Cardiac muscle cell (in vitro differentiated cells and primary cell): Measurements from ENCODE around the gene ADRM1. TPM values are rescaled to one million over a fixed set of nuclear protein-coding genes. Genes with fewer than 3 reads are reported as not detected.

Source experiments
- DNase-seq, 2 donors: peaks; one replicate each; pipeline versions ENCODE4 v3.0.0 to v3.0.0-alpha.2; 2010 to 2017; ENCODE audit warnings: low read depth in 1 of 2, low spot score in 1 of 2
- H3K27ac ChIP-seq: fragments of 200-600 bp; sonication (generic); 2 replicates; pipeline ENCODE4 v1.5.1; 2016
- H3K27me3 ChIP-seq: fragments of 200-600 bp; sonication (generic); 2 replicates; pipeline ENCODE4 v1.6.0; 2016; ENCODE audit warnings: control low read depth
- H3K36me3 ChIP-seq: fragments of 200-600 bp; sonication (generic); 2 replicates; pipeline ENCODE4 v1.5.1; 2016; ENCODE audit warnings: control low read depth
- H3K4me1 ChIP-seq: fragments of 200-600 bp; sonication (generic); 2 replicates; pipeline ENCODE4 v1.8.1; 2017; ENCODE audit warnings: low read depth, mild to moderate bottlenecking, mixed run types
- H3K4me3 ChIP-seq: fragments of 200-600 bp; sonication (generic); 2 replicates; pipeline ENCODE4 v1.5.1; 2016; ENCODE audit warnings: mild to moderate bottlenecking
- H3K9me3 ChIP-seq: fragments of 200-600 bp; sonication (generic); 2 replicates; pipeline ENCODE4 v1.5.1; 2017; ENCODE audit warnings: low read depth, mild to moderate bottlenecking, control low read depth
- CTCF ChIP-seq: IDR thresholded peaks from 2 replicates; pipeline ENCODE4 v1.5.1; 2012; ENCODE audit warnings: low read depth, mild to moderate bottlenecking, low read length
- polyA plus RNA-seq: library from polyadenylated mRNA; unstranded; fragments of >200 nt; fragmentation: Nextera tagmentation; extraction: Ambion mirVana; gene quantifications from 2 replicates; pipeline ENCODE4 v1.2.1, GENCODE V29; 2016
- total RNA-seq: library from RNA; depleted of rRNA; stranded (reverse); fragments of >200 nt; gene quantifications from 2 replicates; pipeline ENCODE4 v1.2.3, GENCODE V29; 2016

ADRM1 gene
- total and polyA plus RNA-seq, 2 experiments from 2014 or later, result 128 to 160 TPM

DNA sequence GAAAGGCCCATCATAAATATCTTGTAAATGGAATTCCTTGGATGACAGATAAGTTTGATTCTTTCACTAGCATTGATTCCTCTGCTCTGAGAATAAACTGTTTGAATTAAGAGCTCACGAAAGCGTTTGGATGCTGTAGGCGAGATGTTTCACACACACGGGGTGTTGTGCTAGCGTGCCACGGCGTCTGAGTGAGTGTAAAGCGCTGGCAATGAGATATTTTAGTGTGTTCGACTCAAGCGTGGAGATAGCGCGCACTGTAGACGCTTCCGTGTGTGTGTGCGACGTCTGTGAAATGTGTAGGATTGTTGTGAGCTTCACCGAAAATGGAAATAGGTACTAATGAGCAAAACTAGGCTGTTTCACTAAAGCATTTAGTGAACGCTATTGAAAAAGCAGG lies 29.4 kb upstream of the ADRM1 start:
- TF ChIP-seq CTCF, result no peak
- H3K27me3 ChIP-seq, result no peaks in the 10 kb centered on the region
- H3K4me3 ChIP-seq, result no peak overlapping the region
- no peak overlapping the region for H3K27ac ChIP-seq
- DNase-seq, result no peak
- no peaks in the 10 kb centered on the region for H3K4me1 ChIP-seq
- H3K9me3 ChIP-seq, result no peaks in the 10 kb centered on the region
- peaks cover 11% of the 10 kb centered on the region for H3K36me3 ChIP-seq

DNA sequence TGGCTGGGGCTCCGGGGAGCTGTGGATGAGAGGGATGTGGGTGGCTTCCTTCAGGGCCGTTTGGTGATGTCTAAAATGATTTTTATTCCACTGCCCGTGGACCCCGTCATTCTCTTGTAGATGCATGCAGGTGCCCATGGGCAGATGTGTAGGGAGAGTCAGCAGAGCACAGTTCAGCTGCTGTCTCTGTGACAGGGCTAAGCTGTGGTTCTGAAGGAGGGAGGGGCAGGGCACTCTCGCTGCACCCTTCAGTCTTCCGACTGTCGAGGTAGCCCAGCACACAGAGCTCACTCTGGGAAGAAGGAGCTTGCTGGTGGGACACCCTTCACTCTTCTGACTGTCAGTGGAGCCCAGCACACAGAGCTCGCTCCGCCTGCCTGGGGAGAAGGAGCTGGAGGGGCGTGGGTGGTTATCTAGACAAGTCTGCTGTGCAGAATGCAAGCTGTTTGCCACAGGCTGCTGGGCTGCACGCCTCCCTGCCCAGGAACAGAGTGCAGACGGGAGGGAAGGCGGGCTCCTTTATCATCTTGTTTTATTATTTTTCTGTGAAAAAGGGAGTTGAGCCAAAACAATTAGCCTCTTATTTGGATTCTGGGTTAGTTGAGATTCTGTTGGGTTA lies 28.4 kb upstream of the ADRM1 start:
- no peak overlapping the region for H3K27ac ChIP-seq
- H3K27me3 ChIP-seq, result no peaks in the 10 kb centered on the region
- no peaks in the 10 kb centered on the region for H3K9me3 ChIP-seq
- TF ChIP-seq CTCF, result no peak
- H3K4me1 ChIP-seq, result no peaks in the 10 kb centered on the region
- H3K36me3 ChIP-seq, result peaks cover 9% of the 10 kb centered on the region
- H3K4me3 ChIP-seq, result no peak overlapping the region
- peak in 1 of 2 donors; percentile 51 for DNase-seq

DNA sequence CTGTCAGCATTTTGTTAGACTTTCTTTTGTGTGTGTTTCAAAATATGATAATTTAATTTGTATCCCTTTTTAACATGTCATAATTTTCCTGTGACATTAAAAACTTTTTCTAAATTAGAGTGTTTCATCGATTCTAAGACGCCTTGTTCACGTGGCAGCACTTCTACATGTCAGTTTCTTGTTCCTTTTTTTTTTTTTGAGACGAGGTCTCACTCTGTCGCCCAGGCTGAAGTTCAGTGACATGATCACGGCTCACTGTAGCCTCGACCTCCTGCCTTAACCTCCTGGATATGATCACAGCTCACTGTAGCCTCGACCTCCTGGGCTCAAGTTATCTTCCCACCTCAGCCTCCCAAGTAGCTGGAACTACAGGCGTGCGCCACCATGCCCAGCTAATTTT lies 27.6 kb upstream of the ADRM1 start:
- no peak for DNase-seq
- no peak for TF ChIP-seq CTCF
- Histone ChIP-seq H3K4me3 (no peak overlapping the region), H3K27ac (no peak overlapping the region), H3K36me3 (peaks cover 17% of the 10 kb centered on the region), H3K27me3 (no peaks in the 10 kb centered on the region), H3K4me1 (no peaks in the 10 kb centered on the region), H3K9me3 (no peaks in the 10 kb centered on the region)

- H3K36me3 ChIP-seq, result peaks cover 27% of the 10 kb centered on the region
- DNase-seq, result no peak
- H3K27me3 ChIP-seq, result no peaks in the 10 kb centered on the region
- H3K4me1 ChIP-seq, result no peaks in the 10 kb centered on the region
- H3K4me3 ChIP-seq, result no peak overlapping the region
- H3K9me3 ChIP-seq, result no peaks in the 10 kb centered on the region
- no peak for TF ChIP-seq CTCF
- no peak overlapping the region for H3K27ac ChIP-seq
Observed at GRCh38 chr20:62276439-62276838, 26.4 kb upstream of the ADRM1 start.

DNA sequence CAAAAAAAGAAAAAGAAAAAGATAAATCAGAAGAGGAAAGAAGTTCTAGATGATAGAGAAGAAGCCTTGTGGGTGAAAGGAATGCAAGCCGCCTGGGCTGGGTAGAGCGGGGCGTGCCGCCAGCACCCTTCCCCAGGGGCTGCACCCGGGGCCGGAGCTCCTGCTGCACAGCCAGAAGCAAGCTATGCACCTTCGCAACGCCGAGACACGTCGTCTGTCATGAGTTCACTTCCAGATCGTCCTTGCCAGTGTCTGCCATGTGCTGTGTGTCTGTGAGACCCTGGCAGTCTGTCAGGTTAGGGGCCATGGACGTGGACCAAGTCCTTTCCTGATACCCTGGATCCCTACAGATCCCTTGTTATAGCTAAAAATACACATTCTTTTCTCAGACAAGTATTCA lies 25.5 kb upstream of the ADRM1 start:
- H3K27me3 ChIP-seq, result no peaks in the 10 kb centered on the region
- H3K36me3 ChIP-seq, result peaks cover 27% of the 10 kb centered on the region
- no peak for TF ChIP-seq CTCF
- H3K27ac ChIP-seq, result no peak overlapping the region
- H3K4me3 ChIP-seq, result no peak overlapping the region
- no peak for DNase-seq
- H3K4me1 ChIP-seq, result no peaks in the 10 kb centered on the region
- H3K9me3 ChIP-seq, result no peaks in the 10 kb centered on the region
